Activated CD8-positive, alpha-beta T cell treated with anti-CD3 and anti-CD28 coated beads for 36 hours (primary cell): ENCODE measurements around the gene CTAGE1. TPM values are rescaled to one million over a fixed set of nuclear protein-coding genes. Genes with fewer than 3 reads are reported as not detected.

Experiments
- ATAC-seq: fragments of 200-7000 bp; cut with Tn5 transposase; one replicate; pipeline ENCODE4 v1.10.0; 2021; ENCODE audit warnings: mild to moderate bottlenecking, moderate library complexity
- CTCF ChIA-PET: fragments of 350-600 bp; sonication (Branson Sonifier 250); formaldehyde crosslinking; loops from one replicate; lab custom pipeline; 2021; ENCODE audit warnings: antibody characterized with exemption; lab: Charles Lee
- POLR2A ChIA-PET: fragments of 350-600 bp; sonication (Branson Sonifier 250); formaldehyde crosslinking; loops from one replicate; lab custom pipeline; 2021; ENCODE audit warnings: antibody characterized with exemption; lab: Charles Lee
- DNase-seq: peaks from one replicate; pipeline ENCODE4 v3.0.0-alpha.2; 2020
- H3K27ac Mint-ChIP-seq: one replicate; pipeline ENCODE4 v1.8.0; 2021; ENCODE audit warnings: mild to moderate bottlenecking, mixed read lengths
- H3K27me3 Mint-ChIP-seq: one replicate; pipeline ENCODE4 v1.8.0; 2021; ENCODE audit warnings: mixed read lengths
- H3K36me3 Mint-ChIP-seq: one replicate; pipeline ENCODE4 v1.8.0; 2021; ENCODE audit warnings: low read depth, mixed read lengths
- H3K4me1 Mint-ChIP-seq: one replicate; pipeline ENCODE4 v1.8.0; 2021; ENCODE audit warnings: low read depth, mixed read lengths
- H3K4me3 Mint-ChIP-seq: one replicate; pipeline ENCODE4 v1.8.0; 2021; ENCODE audit warnings: mild to moderate bottlenecking, moderate library complexity, mixed read lengths
- H3K9me3 Mint-ChIP-seq: one replicate; pipeline ENCODE4 v1.8.0; 2021; ENCODE audit warnings: mixed read lengths
- CTCF ChIP-seq: fragments of 200-600 bp; IDR thresholded peaks from one replicate; pipeline ENCODE4 v1.8.0; 2022; ENCODE audit warnings: antibody characterized with exemption, mild to moderate bottlenecking
- intact Hi-C: fragments of 100-400 bp; cut with micrococcal nuclease; formaldehyde crosslinking; loops from one replicate; pipeline ENCODE4 v1.10.0; 2022
- total RNA-seq, 2 experiments: library from RNA; stranded (reverse); gene quantifications; one replicate each; pipeline ENCODE4 v1.2.3, GENCODE V29; 2021

The CTAGE1 gene
- total RNA-seq, 2 experiments from 2014 or later = not detected

GRCh38 chr18:22429564-22429963 is 11.8 kb upstream of the CTAGE1 start:
- POLR2A ChIA-PET = interaction anchor here (1.1 kb wide), 1 partner anchor 81 kb away, joined by 3 read pairs; no protein-coding TSS in a partner anchor
- no peak for DNase-seq

GRCh38 chr18:22428672-22429071 is 11.0 kb upstream of the CTAGE1 start:
- Mint-ChIP-seq H3K27me3 (no peaks in the 10 kb centered on the region), H3K9me3 (no peaks in the 10 kb centered on the region), H3K36me3 (no peaks in the 10 kb centered on the region), H3K4me3 (no peak overlapping the region), H3K4me1 (peaks cover 4% of the 10 kb centered on the region), H3K27ac (no peak overlapping the region)
- ATAC-seq (no peak), DNase-seq (no peak)
- TF ChIP-seq CTCF = no peak
- intact Hi-C loops = no loop called here
- ChIA-PET CTCF (no interaction called here), POLR2A (interaction anchor here (1.2 kb wide), 1 partner anchor 12 kb away, joined by 3 read pairs; no protein-coding TSS in a partner anchor)

More at GRCh38 chr18:22429564-22429963, 11.8 kb upstream of the CTAGE1 start:
- CTCF ChIA-PET = no interaction called here
- H3K27ac Mint-ChIP-seq = no peak overlapping the region
- H3K4me1 Mint-ChIP-seq = peaks cover 4% of the 10 kb centered on the region
- intact Hi-C loops = no loop called here
- H3K9me3 Mint-ChIP-seq = no peaks in the 10 kb centered on the region
- no peak for ATAC-seq
- H3K36me3 Mint-ChIP-seq = no peaks in the 10 kb centered on the region
- no peak for TF ChIP-seq CTCF
- H3K27me3 Mint-ChIP-seq = no peaks in the 10 kb centered on the region
- no peak overlapping the region for H3K4me3 Mint-ChIP-seq

- H3K9me3 Mint-ChIP-seq = no peaks in the 10 kb centered on the region
- no peak overlapping the region for H3K27ac Mint-ChIP-seq
- H3K4me3 Mint-ChIP-seq = no peak overlapping the region
- peaks cover 4% of the 10 kb centered on the region for H3K4me1 Mint-ChIP-seq
- ATAC-seq (no peak), DNase-seq (no peak)
- intact Hi-C loops = no loop called here
- H3K27me3 Mint-ChIP-seq = no peaks in the 10 kb centered on the region
- no peak for TF ChIP-seq CTCF
- no peaks in the 10 kb centered on the region for H3K36me3 Mint-ChIP-seq
- CTCF ChIA-PET = no interaction called here
- POLR2A ChIA-PET = interaction anchor here (1.2 kb wide), 1 partner anchor 12 kb away, joined by 3 read pairs; no protein-coding TSS in a partner anchor
These were observed 10.3 kb upstream of the CTAGE1 start for GRCh38 chr18:22427822-22428549.

GRCh38 chr18:22424565-22424963 is 6.8 kb upstream of the CTAGE1 start:
- TF ChIP-seq CTCF = no peak
- intact Hi-C loops = no loop called here
- no peak for DNase-seq
- Mint-ChIP-seq H3K4me3 (no peak overlapping the region), H3K4me1 (peaks cover 2% of the 10 kb centered on the region), H3K27ac (no peak overlapping the region), H3K36me3 (no peaks in the 10 kb centered on the region), H3K9me3 (peaks cover 5% of the 10 kb centered on the region), H3K27me3 (no peaks in the 10 kb centered on the region)
- CTCF ChIA-PET = no interaction called here
- POLR2A ChIA-PET = no interaction called here
- no peak for ATAC-seq

- H3K27ac Mint-ChIP-seq = no peak overlapping the region
- H3K9me3 Mint-ChIP-seq = peaks cover 5% of the 10 kb centered on the region
- intact Hi-C loops = no loop called here
- TF ChIP-seq CTCF = no peak
- H3K4me3 Mint-ChIP-seq = no peak overlapping the region
- DNase-seq (no peak), ATAC-seq (no peak)
- no peaks in the 10 kb centered on the region for H3K4me1 Mint-ChIP-seq
- ChIA-PET POLR2A (no interaction called here), CTCF (no interaction called here)
- H3K27me3 Mint-ChIP-seq = no peaks in the 10 kb centered on the region
- no peaks in the 10 kb centered on the region for H3K36me3 Mint-ChIP-seq
These were observed 6.3 kb upstream of the CTAGE1 start for GRCh38 chr18:22423878-22424564.
